HepG2 (cell line): ENCODE measurements around the gene TUBA8. TPM values are rescaled to one million over a fixed set of nuclear protein-coding genes. Genes with fewer than 3 reads are reported as not detected.

Experiments
- ATAC-seq: fragments of 200-7000 bp; cut with Tn5 transposase; 3 replicates; pipeline ENCODE4 v1.9.1; 2020; ENCODE audit warnings: mild to moderate bottlenecking, moderate library complexity
- BruUV-seq: library from RNA; stranded (reverse); fragments of 400-500 nt; replicated peaks from 2 replicates; lab custom pipeline; 2021; lab: Mats Ljungman, UMichigan
- CTCF ChIA-PET: fragments of 300-600 bp; formaldehyde crosslinking; extraction: SDS; loops from one replicate; lab custom pipeline; 2021; ENCODE audit warnings: low total read pairs, inconsistent platforms, low intra/inter-chr PET ratio; lab: Yijun Ruan, JAX
- POLR2A ChIA-PET: fragments of 350-600 bp; sonication (Branson Sonifier 250); formaldehyde crosslinking; loops from one replicate; lab custom pipeline; 2020; ENCODE audit warnings: antibody characterized with exemption, inconsistent platforms; lab: Yijun Ruan, JAX
- DNase-seq: peaks from one replicate; pipeline ENCODE4 v3.0.0-alpha.2; 2015; ENCODE audit warnings: low spot score
- FAIRE-seq: peaks from 3 replicates; lab custom pipeline; 2011; peaks lifted over from hg19 to GRCh38; lab: Jason Lieb, UNC
- H2AFZ ChIP-seq: one replicate; pipeline ENCODE4 v1.6.1; 2011; ENCODE audit warnings: low read length, inconsistent platforms
- H3K27ac ChIP-seq: fragments of 300-600 bp; 3 replicates; pipeline ENCODE4 v1.8.0; 2011; ENCODE audit warnings: mixed run types, mild to moderate bottlenecking, mixed read lengths, low read length, inconsistent platforms; ENCODE audit not compliant: insufficient read depth; ENCODE audit errors: extremely low read length
- H3K27me3 ChIP-seq, 2 experiments: fragments of 200-600 bp in 1 of 2; 2 replicates in 1 of 2; 3 replicates in 1 of 2; pipeline versions ENCODE4 v1.6.0 to v1.8.0; 2011; ENCODE audit warnings: low read length in 2 of 2, mild to moderate bottlenecking in 2 of 2, moderate library complexity in 2 of 2, inconsistent platforms in 1 of 2; ENCODE audit not compliant: insufficient read depth in 2 of 2, control insufficient read depth in 1 of 2
- H3K36me3 ChIP-seq, 2 experiments: fragments of 200-600 bp in 1 of 2; replicated peaks in 1 of 2; 2 replicates in 1 of 2; 3 replicates in 1 of 2; pipeline versions ENCODE4 v1.5.1 to v1.8.0; 2011; ENCODE audit warnings: low read length in 2 of 2, inconsistent platforms in 1 of 2; ENCODE audit not compliant: insufficient read depth in 2 of 2, control insufficient read depth in 1 of 2
- H3K4me1 ChIP-seq: 2 replicates; pipeline ENCODE4 v1.5.1; 2012; ENCODE audit warnings: low read length, inconsistent platforms; ENCODE audit not compliant: insufficient read depth
- H3K4me2 ChIP-seq: 2 replicates; pipeline ENCODE4 v1.6.0; 2011; ENCODE audit warnings: low read depth, low read length, inconsistent platforms
- H3K4me3 ChIP-seq, 3 experiments: fragments of 200-600 bp in 1 of 3; sonication (generic), shearing (Covaris generic) in 1 of 3; replicated peaks in 1 of 3; 2 replicates each; pipeline ENCODE4 v1.5.1; 2011 to 2016; ENCODE audit warnings: low read length in 3 of 3, inconsistent platforms in 2 of 3, low read depth in 2 of 3, mild to moderate bottlenecking in 2 of 3, control low read depth in 1 of 3, mixed read lengths in 1 of 3; ENCODE audit not compliant: insufficient read depth in 1 of 3
- H3K79me2 ChIP-seq: one replicate; pipeline ENCODE4 v1.6.1; 2011; ENCODE audit warnings: low read length, inconsistent platforms; ENCODE audit not compliant: insufficient read depth
- H3K9ac ChIP-seq: 2 replicates; pipeline ENCODE4 v1.6.0; 2011; ENCODE audit warnings: mild to moderate bottlenecking, low read depth, low read length, inconsistent platforms; ENCODE audit not compliant: insufficient read depth
- H3K9me3 ChIP-seq: 2 replicates; pipeline ENCODE4 v1.5.1; 2012; ENCODE audit warnings: mild to moderate bottlenecking, low read length
- H4K20me1 ChIP-seq: 2 replicates; pipeline ENCODE4 v1.6.0; 2011; ENCODE audit warnings: inconsistent platforms, mild to moderate bottlenecking, low read length, moderate library complexity; ENCODE audit not compliant: insufficient read depth
- IRX3 ChIP-seq: sonication (generic); formaldehyde crosslinking; IDR thresholded peaks from 2 replicates; pipeline ENCODE4 v1.8.1; 2023; ENCODE audit warnings: mild to moderate bottlenecking, low read depth, missing genetic modification reagents, borderline replicate concordance
- NCOA2 ChIP-seq: sonication (generic); formaldehyde crosslinking; IDR thresholded peaks from 2 replicates; pipeline ENCODE4 v1.8.0; 2022; ENCODE audit warnings: inconsistent platforms
- NR2F2 ChIP-seq: IDR thresholded peaks from 2 replicates; pipeline ENCODE4 v1.6.1; 2012; ENCODE audit warnings: low read depth, inconsistent platforms, borderline replicate concordance
- PHF20 ChIP-seq: sonication (generic); formaldehyde crosslinking; IDR thresholded peaks from 2 replicates; pipeline ENCODE4 v1.5.0; 2020; ENCODE audit warnings: mild to moderate bottlenecking, missing genetic modification reagents
- RAD51 ChIP-seq: fragments of 450-650 bp; IDR thresholded peaks from 2 replicates; pipeline ENCODE4 v1.6.1; 2016; ENCODE audit warnings: borderline replicate concordance
- RARA ChIP-seq: IDR thresholded peaks from 2 replicates; pipeline ENCODE4 v1.6.1; 2016; ENCODE audit warnings: missing genetic modification reagents, missing compliant biosample characterization
- SIN3B ChIP-seq: fragments of 150-350 bp; IDR thresholded peaks from 2 replicates; pipeline ENCODE4 v1.6.1; 2014; ENCODE audit warnings: low read length
- SKI ChIP-seq: fragments of 450-650 bp; IDR thresholded peaks from one replicate; pipeline ENCODE4 v1.6.1; 2018; ENCODE audit warnings: mild to moderate bottlenecking; ENCODE audit not compliant: partially characterized antibody
- SP140L ChIP-seq: sonication (generic); formaldehyde crosslinking; IDR thresholded peaks from 2 replicates; pipeline ENCODE4 v1.4.0; 2020; ENCODE audit warnings: missing genetic modification reagents, borderline replicate concordance
- U2AF1 ChIP-seq: fragments of 200-400 bp; formaldehyde crosslinking; optimal IDR thresholded peaks from 2 replicates; pipeline ENCODE3; 2017; ENCODE audit warnings: mild to moderate bottlenecking, low read depth, low read length
- ZFY ChIP-seq: sonication (generic); formaldehyde crosslinking; IDR thresholded peaks from 2 replicates; pipeline ENCODE4 v1.4.0; 2020; ENCODE audit warnings: missing genetic modification reagents
- ZFYVE20 ChIP-seq: sonication (generic); formaldehyde crosslinking; IDR thresholded peaks from 2 replicates; pipeline ENCODE4 v1.8.0; 2023; ENCODE audit warnings: low read depth, mild to moderate bottlenecking, moderate library complexity, missing genetic modification reagents, borderline replicate concordance
- ZNF263 ChIP-seq: sonication (generic); formaldehyde crosslinking; IDR thresholded peaks from 2 replicates; pipeline ENCODE4 v1.4.0; 2020; ENCODE audit warnings: missing genetic modification reagents
- ZNF569 ChIP-seq: sonication (generic); formaldehyde crosslinking; IDR thresholded peaks from 2 replicates; pipeline ENCODE4 v1.5.0; 2020; ENCODE audit warnings: mild to moderate bottlenecking, missing genetic modification reagents, moderate library complexity, borderline replicate concordance
- WGBS: methylation state at CpG from one replicate; pipeline ENCODE4 v1.1.6; 2017; ENCODE audit warnings: low lambda C conversion rate; 5-methylcytosine and 5-hydroxymethylcytosine counted together
- in situ Hi-C: cut with HindIII; loops from 2 replicates; pipeline ENCODE4 v1.10.0; 2017; ENCODE audit warnings: low pct_unique_long_range_greater_than_20kb; ENCODE audit not compliant: extremely low pct_ligation_motif_present
- intact Hi-C: fragments of 100-400 bp; cut with micrococcal nuclease; formaldehyde crosslinking; loops from one replicate; pipeline ENCODE4 v1.10.0; 2022; ENCODE audit not compliant: unreplicated experiment
- polyA plus RNA-seq, 8 experiments: library from polyadenylated mRNA; depleted of rRNA in 3 of 8; stranded (reverse) in 7 of 8; unstranded in 1 of 8; fragments of >200 nt; fragmentation: Illumina TruSeq in 4 of 8; extraction: Trizol in 4 of 8; gene quantifications; 2 replicates each; pipeline versions ENCODE4 v1.2.1 to v1.2.3, GENCODE V29; 2011 to 2016; ENCODE audit warnings: low read depth in 4 of 8, missing spikeins in 1 of 8, mixed read lengths in 1 of 8; ENCODE audit not compliant: insufficient read depth in 1 of 8
- total RNA-seq, 5 experiments: library from RNA; depleted of rRNA; stranded (reverse); fragments of >200 nt; fragmentation: Illumina TruSeq; extraction: Trizol; gene quantifications; 2 replicates each; pipeline ENCODE4 v1.2.3, GENCODE V29; 2016; ENCODE audit warnings: low read depth in 1 of 5
- TF ChIP-seq, protein P1 (sequence below): sonication (generic); formaldehyde crosslinking; conservative IDR thresholded peaks from 2 replicates; pipeline ENCODE4 v1.4.0; 2020; ENCODE audit warnings: missing genetic modification reagents
- TF ChIP-seq, protein P2 (sequence below): sonication (generic); formaldehyde crosslinking; IDR thresholded peaks from 2 replicates; pipeline ENCODE4 v1.5.0; 2020; ENCODE audit warnings: mild to moderate bottlenecking, missing genetic modification reagents, borderline replicate concordance
- TF ChIP-seq, protein P3 (sequence below): sonication (generic); formaldehyde crosslinking; IDR thresholded peaks from 2 replicates; pipeline ENCODE4 v1.8.1; 2023; ENCODE audit warnings: mild to moderate bottlenecking, moderate library complexity, missing genetic modification reagents
- TF ChIP-seq, protein P4 (sequence below): sonication (generic); IDR thresholded peaks from 2 replicates; pipeline ENCODE4 v1.6.1; 2016; ENCODE audit warnings: low read depth, borderline replicate concordance

The TUBA8 gene
- total and polyA plus RNA-seq, 2 of the 13 experiments (the other 11 are each of a cell fraction or from before 2014, with no cell fraction given): 0.35 to 0.69 TPM

DNA sequence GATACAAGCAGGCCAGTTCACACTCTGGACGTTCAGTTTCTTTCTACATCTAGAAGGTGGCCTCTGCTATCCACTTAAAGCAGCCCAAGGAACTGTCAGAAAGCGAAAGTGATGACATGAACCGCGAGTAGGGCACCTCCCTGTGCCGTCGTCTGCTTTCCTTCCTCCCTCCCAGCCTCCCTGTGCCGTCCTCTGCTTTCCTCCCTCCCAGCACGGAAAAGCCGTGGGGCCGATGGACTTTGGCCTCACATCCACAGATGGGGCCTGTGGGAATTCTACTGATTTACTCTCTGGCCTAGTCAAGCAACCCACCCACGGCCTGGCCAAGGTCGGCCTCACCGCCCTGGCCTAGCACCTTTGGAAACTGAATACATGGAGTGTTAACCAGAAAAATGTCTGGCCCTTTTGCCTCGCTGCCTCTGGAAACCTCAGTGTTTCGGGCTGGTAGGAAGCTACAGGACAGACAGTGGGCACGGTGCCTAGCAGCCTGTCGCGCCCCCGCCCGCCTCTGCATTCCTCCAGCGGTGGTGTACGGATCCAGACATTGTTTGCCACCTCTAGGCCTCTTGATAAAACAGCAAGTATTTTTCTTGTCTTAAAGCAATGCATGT lies 18.6 kb upstream of the TUBA8 start:
- WGBS: 1% methylated on average over 22 of the region's 22 CpGs
- H3K4me3 ChIP-seq: peak overlapping the region; percentile 44 to 65 (median 56)
- TF ChIP-seq SKI (peak; percentile 65), SP140L (CRISPR knock-in tag) (0 out of 2 replicates have a peak, but pooled peaks have one; percentile 68), ZFY (CRISPR knock-in tag) (peak; percentile 99), RAD51 (no peak), SIN3B (no peak), PHF20 (CRISPR knock-in tag) (peak; percentile 68), IRX3 (CRISPR knock-in tag) (no peak), RARA (CRISPR knock-in tag) (peak; percentile 49; the same call in 1 of the 2 replicates), ZFYVE20 (CRISPR knock-in tag) (no peak), ZNF569 (no peak), NCOA2 (CRISPR knock-in tag) (no peak; the same call in none of the 2 replicates), NR2F2 (no peak), ZNF263 (CRISPR knock-in tag) (peak; percentile 94), U2AF1 (peak; percentile 44)
- TF ChIP-seq, protein P1, sequence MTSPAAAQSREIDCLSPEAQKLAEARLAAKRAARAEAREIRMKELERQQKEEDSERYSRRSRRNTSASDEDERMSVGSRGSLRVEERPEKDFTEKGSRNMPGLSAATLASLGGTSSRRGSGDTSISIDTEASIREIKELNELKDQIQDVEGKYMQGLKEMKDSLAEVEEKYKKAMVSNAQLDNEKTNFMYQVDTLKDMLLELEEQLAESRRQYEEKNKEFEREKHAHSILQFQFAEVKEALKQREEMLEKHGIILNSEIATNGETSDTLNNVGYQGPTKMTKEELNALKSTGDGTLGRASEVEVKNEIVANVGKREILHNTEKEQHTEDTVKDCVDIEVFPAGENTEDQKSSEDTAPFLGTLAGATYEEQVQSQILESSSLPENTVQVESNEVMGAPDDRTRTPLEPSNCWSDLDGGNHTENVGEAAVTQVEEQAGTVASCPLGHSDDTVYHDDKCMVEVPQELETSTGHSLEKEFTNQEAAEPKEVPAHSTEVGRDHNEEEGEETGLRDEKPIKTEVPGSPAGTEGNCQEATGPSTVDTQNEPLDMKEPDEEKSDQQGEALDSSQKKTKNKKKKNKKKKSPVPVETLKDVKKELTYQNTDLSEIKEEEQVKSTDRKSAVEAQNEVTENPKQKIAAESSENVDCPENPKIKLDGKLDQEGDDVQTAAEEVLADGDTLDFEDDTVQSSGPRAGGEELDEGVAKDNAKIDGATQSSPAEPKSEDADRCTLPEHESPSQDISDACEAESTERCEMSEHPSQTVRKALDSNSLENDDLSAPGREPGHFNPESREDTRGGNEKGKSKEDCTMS: no peak
- TF ChIP-seq, protein P2, sequence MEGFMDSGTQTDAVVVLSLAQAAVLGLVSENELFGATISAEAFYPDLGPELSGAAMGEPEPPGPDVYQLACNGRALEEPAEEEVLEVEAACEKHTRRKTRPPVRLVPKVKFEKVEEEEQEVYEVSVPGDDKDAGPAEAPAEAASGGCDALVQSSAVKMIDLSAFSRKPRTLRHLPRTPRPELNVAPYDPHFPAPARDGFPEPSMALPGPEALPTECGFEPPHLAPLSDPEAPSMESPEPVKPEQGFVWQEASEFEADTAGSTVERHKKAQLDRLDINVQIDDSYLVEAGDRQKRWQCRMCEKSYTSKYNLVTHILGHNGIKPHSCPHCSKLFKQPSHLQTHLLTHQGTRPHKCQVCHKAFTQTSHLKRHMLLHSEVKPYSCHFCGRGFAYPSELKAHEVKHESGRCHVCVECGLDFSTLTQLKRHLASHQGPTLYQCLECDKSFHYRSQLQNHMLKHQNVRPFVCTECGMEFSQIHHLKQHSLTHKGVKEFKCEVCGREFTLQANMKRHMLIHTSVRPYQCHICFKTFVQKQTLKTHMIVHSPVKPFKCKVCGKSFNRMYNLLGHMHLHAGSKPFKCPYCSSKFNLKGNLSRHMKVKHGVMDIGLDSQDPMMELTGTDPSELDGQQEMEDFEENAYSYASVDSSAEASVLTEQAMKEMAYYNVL (CRISPR knock-in tag): peak; percentile 80; the same call in 1 of the 2 replicates
- TF ChIP-seq, protein P3, sequence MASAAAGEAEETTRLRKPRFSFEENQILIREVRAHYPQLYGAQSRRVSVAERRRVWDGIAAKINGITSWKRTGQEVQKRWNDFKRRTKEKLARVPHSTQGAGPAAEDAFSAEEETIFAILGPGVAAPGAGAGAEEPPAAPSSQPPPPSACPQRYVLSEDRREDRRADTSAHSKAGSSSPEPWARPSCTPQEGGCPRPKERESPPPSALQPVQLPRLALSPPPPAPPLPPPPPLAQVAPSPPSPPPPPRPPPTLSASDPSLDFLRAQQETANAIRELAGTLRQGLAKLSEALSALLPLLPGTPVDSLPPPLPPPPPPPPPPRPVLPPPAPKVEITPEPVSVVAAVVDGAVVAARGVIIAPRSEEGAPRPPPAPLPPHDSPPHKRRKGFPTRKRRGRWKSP (CRISPR knock-in tag): 0 out of 2 replicates have a peak, but pooled peaks have one; percentile 40
- TF ChIP-seq, protein P4, sequence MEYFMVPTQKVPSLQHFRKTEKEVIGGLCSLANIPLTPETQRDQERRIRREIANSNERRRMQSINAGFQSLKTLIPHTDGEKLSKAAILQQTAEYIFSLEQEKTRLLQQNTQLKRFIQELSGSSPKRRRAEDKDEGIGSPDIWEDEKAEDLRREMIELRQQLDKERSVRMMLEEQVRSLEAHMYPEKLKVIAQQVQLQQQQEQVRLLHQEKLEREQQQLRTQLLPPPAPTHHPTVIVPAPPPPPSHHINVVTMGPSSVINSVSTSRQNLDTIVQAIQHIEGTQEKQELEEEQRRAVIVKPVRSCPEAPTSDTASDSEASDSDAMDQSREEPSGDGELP: peak; percentile 65; the same call in 1 of the 2 replicates

More for the DNA sequence above, 18.6 kb upstream of the TUBA8 start:
- Histone ChIP-seq H4K20me1 (no peaks in the 10 kb centered on the region), H3K36me3 (peaks cover 8 to 17% of the 10 kb centered on the region in 2 experiments; a peak in 4 of 5 replicates), H3K9me3 (no peaks in the 10 kb centered on the region), H3K27ac (peak overlapping the region; percentile 92), H3K4me1 (peaks cover 36% of the 10 kb centered on the region), H2AFZ (no peak overlapping the region), H3K27me3 (no peaks in the 10 kb centered on the region), H3K79me2 (no peaks in the 10 kb centered on the region), H3K9ac (peak overlapping the region; percentile 73), H3K4me2 (peak overlapping the region; percentile 82)
- ATAC-seq: peak; percentile 90
- BruUV-seq: TSS peak; percentile 39
- in situ Hi-C loops (no loop called here), intact Hi-C loops (no loop called here)
- DNase-seq: peak; percentile 76
- peak; percentile 95 for FAIRE-seq
- ChIA-PET CTCF (no interaction called here), POLR2A (interaction anchor here (0.6 to 2.8 kb wide), 6 partner anchors 14 to 64 kb away, joined by 3 to 33 read pairs (median 6); partner anchors contain the start of genes PEX26 and USP18)
